GM18909 (cell line): Measurements from ENCODE around the gene NDUFC2.
"Not testable (repeated sequence)": the region's sequence is repeated elsewhere in the genome, so short reads cannot be mapped to it uniquely, and the experiment has no call there.

Source experiments
- ATAC-seq: cut with Tn5 transposase; IDR thresholded peaks from one replicate; pipeline ENCODE4 v1.9.1; 2021; ENCODE audit warnings: mild to moderate bottlenecking; ENCODE audit not compliant: unreplicated experiment, poor library complexity

Gene NDUFC2

DNA sequence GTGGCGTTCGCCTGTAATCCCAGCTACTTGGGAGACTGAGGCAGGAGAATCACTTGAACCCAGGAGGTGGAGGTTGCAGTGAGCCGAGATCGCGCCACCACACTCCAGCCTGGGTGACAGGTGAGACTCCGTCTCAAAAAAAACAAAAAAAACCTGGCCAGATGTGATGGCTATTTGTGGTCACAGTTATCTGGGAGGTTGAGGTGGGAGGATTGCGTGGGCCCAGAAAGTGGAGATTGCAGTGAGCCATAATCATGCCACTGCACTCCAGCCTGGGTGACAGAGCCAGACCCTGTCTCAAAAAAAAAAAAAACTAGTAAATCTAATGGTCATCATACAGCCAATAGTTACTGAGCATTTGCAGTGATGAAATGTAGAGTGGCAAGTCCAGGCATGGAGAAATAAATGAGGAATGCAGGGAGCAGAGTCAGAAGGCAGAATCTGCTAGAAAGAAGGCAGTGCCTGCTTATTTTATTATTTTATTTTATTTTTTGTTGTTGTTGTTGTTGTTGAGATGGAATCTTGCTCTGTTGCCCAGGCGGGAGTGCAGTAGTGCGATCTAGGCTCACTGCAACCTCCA lies 19.8 kb downstream of the NDUFC2 start:
- not testable (repeated sequence) for ATAC-seq

DNA sequence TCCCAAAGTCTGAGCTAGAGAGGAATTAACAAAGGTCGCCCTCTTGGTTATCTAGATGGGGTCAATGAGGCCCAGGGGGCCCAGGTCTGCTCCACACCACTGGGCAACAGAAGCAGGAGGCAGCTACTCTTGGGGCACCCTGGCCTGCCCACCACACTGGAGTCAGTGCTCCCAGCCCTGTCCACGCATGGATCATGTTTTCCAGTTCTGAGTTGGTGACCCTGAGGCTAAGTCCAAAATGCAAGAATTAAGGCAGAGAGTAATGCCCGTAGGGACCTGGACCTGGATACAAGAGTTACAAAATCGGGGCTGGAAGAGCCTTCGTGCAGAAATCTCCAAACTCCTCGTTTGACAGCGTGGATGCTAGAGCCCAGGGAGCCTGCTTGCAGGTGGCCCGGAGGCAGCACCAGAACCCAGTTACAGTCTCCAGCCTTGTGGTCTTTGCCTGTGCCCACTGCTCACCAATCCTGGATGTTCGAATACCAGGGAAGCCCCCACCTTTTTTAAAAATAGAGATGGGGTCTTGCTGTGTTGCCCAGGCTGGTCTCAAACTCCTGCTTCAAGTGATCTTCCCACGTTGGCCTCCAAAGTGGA lies 22.1 kb downstream of the NDUFC2 start:
- no peak for ATAC-seq

DNA sequence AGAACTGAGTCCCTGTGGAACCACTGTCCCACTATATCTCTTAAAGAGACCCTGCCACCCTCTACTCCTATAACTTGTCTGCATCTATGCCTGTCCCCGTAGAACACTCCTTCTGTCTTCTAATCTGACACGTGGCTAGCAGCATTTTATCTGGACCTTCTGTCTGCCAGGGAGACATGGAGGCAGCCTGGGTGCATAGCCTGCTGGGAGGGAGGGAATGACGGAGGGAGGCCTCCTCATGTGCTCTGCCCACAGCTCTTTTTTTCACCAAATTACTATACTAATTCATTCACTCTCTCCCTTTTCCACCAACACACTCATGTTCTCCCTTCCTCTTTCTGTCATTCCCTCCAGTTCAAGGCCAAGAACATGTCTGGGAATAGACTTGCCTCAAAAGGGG lies 23.6 kb downstream of the NDUFC2 start:
- no peak for ATAC-seq

DNA sequence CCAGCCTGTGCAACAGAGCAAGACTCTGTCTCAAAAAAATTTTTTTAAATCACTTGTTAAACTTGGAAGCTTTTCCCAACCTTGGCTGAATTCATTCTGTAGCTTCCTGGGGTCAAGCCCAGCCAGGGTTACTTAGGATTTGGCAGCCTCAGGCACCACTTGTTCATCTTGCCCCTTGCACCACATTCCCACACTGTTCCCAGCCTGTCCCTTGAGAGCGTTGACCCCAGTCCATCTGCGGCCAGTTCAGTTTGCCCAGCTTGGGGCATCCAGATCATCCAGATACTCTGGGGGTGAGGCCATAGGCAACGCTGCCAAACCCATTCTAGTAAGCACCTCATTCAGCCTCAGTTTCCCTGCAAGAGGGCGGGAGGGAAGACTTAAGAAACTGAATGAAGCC lies 24.7 kb downstream of the NDUFC2 start:
- no peak for ATAC-seq

DNA sequence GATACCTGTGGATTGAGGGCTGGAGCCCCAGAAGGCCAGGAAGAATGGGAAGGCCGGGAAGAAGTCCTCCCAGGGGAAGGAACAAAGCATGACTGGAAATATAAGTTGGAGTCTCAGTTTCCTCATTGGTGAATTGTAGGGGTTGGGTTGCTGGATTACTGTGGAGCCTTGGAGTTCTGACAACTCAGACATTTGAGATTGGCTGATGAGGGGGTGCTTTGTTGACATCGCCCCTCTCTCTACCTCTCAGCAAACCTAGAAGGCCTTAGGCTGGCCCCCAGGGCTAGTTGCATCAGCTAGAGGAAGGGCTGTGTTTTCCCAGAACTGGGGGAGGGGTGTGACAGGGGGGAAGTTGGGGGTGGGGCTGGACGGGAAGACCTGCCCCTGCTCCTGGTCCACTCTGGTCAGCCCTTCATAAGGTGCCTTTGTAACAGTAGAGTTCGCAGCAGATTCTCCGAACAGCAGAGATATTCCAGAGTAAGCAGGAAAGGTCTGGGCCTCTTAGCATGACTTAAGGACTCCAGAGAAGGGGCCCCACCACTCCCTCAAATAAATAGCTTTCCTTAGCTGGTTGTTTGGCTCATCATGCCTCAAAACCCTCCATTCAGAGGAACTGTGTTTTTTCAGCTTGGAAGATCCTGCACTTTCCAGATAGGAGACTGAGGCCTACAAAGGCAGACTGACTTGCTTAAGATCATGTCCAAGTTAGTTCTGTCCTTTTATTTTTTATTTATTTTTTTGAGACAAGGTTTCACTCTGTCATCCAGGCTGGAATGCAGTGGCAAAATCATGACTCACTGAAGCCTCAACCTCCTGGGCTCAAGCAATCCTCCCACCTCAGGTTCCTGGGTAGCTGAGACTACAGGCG lies 28.5 kb downstream of the NDUFC2 start:
- no peak for ATAC-seq

DNA sequence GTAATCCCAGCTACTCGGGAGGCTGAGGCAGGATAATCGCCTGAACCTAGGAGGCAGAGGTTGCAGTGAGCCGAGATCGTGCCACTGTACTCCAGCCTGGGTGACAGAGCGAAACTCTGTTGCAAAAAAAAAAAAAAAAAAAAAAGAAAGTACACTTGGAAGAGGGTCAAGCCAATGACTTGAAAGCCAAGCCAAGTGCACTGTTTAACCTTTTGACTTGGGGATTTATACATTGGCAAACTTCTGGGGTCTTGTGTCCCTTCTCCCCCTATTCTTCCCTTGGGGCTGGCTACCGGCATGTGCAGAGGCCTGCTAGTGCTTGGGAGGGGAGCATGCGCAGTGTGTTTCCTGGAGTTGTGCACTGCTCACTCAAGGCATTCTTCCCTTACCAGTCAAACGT lies 30.3 kb downstream of the NDUFC2 start:
- no peak for ATAC-seq

DNA sequence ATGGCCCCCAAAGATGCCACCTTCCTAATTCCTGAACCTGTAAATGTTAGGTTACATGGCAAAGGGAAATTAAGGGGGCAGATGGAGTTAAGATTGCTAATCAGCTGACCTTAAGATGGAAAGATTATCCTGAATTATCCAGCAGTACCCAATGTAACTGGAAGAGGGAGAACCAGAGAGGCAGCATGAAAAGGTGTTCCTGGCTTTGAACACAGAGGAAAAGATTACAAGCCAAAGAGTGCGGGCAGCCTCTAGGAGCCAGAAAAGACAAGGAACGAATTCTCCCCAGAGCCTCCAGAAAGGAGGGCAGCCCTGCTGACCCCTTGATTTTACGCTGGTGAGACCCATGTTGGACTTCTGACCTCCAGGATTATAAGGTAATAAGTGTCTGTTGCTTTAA lies 31.1 kb downstream of the NDUFC2 start:
- ATAC-seq = no peak

DNA sequence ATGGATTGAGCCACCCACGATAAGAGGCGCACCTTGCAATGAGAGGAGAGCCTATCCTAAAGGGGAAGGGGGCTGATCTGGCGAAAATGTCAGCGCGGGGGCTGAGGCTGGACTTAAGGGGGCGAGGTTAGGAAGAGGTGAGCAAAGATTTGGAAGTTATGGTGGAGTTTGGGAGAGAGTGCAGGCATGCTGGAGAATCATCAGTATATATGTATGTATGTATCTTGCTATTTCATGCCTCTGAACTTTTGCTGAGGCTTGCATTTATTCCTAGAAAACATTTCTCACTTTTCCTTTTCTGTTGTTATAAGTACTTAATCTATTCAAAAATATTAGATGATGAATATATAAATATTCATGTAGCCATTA lies 33.2 kb downstream of the NDUFC2 start:
- no peak for ATAC-seq

DNA sequence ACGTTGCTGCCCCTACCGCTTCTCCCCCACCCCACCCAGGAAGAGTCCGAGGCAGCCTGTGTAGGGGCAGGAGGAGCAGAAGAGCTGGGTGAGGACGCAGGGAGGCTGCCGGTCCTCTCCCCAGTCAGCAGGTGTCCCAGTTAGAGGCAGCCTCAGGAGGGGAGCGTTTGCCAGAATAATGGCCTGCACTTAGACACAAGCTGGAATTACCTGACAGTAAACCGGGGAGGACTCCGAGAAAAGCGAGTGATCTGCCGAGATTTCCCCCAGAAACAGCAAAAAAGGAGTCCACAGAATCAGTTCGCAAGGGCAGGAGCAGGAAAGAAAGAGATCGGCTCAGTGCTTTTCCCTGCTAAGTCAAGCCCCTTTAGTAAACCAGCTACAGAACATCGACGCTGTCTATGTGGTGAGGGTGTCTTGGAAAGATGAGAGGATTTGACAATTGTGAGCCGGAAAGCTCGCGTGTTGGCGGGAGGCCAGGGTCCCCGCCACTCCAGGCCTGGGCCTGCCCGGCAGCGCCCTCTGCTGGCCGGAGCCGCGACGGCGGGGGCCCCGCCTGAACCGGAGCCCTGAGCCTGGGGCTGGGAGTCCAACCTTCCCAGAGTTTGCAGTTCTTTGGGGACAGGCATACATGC lies 33.7 kb downstream of the NDUFC2 start:
- peak; percentile 60 for ATAC-seq

DNA sequence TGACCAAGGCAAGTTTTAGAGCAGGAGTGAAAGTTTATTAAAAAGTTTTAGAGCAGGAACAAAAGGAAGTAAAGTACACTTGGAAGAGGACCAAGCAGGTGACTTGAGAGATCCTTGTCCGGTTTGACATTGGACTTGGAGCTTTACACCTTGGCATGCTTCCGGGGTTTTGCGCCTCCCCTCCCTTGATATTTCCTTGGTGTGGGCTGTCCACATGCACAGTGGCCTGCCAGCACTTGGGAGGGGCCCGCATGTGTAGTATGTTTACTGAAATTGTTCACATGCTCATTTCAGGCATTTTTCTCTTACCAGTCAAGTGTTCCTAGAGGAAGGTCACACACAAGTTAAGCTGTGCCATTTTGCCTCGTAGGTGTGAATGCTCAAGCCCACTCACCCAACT lies 35.0 kb downstream of the NDUFC2 start:
- no peak for ATAC-seq

DNA sequence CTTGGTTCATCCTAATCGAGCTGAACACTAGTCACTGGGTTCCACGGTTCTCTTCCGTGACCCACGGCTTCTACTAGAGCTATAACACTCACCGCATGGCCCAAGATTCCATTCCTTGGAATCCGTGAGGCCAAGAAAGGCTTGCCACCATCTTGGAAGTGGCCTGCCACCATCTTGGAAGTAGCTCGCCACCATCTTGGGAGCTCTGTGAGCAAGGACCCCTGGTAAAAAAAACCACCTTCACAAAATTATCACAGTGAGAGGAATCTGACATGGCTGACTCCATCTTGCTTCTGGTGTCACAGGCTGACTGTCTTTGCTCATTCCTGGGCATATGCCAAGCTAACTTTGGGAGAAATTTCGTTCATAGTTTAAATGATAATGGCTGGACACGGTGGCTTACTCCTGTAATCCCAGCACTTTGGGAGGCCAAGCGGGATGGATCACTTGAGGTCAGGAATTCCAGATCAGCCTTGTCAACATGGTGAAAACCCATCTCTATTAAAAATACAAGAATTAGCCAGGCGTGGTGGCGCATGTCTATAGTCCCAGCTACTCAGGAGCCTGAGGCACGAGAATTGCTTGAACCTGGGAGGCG lies 37.7 kb downstream of the NDUFC2 start:
- ATAC-seq = no peak

DNA sequence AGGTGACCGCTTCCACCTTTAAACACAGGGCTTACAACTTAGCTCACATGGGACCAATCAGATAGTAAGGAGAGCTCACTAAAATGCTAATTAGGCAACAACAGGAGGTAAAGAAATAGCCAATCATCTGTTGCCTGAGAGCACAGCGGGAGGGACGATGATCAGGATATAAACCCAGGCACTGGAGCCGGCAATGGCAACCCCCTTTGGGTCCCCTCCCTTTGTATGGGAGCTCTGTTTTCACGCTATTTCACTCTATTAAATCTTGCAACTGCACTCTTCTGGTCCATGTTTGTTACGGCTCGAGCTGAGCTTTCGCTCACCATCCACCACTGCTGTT lies 38.3 kb downstream of the NDUFC2 start:
- ATAC-seq = not testable (repeated sequence)

DNA sequence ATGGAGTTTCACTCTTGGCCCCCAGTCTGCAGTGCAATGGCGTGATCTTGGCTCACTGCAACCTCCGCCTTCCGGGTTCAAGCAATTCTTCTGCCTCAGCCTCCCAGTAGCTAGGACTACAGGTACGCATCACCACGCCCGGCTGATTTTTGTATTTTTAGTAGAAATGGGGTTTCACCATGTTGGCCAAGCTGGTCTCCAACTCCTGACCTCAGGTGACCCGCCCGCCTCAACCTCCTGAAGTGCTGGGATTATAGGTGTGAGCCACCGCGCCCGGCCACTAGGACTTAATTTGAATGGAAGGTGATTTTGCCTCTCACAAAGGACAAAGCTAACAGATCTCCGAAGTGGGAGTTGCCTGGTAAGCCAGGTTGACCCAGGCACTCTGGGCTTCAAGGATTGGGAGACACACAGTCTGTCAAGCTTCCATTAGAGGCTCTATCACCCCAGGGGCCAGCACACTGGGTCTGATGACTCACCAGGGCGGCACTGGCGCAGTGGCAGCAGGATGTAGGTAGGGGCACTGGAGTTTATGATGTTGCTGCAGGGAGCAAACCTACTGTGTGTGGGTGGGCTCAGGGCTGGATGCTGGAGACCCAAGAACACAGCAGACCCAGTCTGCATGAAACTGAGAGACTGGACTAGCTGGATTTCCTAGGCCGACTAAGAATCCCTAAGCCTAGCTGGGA lies 38.8 kb downstream of the NDUFC2 start:
- ATAC-seq = no peak

DNA sequence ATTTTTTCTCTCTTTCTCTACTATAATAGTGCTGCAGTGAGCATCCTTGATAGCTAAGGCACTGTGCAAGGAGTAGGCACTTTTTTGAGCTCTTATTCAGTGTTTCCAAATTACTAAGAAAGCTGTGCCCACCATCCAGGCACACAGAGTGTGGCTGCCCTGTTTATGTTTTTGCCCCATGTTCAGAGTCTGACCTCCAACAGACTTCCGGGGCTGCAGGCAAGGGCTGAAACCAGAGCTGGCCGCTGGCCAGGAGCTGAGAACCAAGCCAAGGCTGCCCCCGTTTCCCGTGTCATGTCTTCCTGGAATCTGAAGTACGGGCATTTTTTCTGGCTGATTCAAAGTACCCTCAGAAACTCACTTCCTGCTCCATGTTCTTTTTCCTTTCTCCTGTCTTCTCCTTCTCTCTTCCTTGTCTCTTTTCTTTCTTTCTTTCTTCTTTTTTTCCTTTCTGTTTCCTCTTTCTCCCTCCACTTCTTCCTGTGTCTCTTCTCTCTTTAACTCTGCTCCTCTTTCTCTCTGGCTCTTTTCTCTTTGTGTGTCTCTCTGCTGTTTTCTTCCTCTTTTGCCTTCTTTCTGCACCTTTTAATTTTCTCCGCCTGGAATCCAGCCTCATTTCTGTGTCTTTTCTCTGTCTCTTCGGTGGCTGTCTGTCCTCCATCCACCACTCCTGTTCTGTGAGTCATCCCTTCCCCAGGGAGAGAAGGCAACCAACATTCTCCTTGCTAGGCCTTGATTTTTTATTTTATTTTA lies 39.6 kb downstream of the NDUFC2 start:
- ATAC-seq = peak; percentile 84

DNA sequence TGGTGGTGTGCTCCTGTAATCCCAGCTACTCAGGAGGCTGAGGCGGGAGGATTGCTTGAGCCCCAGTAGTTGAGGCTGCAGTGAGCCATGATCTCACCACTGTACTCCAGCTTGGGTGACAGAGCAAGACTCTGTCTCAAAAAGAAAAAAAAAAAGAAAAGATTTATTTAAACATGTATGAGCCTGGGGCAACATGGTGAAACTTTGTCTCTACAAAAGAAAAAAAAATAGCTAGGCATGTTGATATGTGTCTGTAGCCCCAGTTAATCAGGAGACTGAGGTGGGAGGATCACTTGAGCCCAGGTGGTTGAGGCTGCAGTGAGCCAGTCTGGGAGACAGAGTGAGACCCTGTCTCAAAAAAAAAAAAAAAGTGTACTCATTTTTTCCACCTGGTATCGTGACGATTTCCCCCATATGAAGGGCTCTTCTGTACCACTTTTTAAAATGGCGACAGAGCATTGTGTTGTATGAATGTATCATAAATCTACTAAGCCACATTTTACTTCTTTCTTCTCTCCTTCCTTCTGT lies 40.2 kb downstream of the NDUFC2 start:
- ATAC-seq = no peak

DNA sequence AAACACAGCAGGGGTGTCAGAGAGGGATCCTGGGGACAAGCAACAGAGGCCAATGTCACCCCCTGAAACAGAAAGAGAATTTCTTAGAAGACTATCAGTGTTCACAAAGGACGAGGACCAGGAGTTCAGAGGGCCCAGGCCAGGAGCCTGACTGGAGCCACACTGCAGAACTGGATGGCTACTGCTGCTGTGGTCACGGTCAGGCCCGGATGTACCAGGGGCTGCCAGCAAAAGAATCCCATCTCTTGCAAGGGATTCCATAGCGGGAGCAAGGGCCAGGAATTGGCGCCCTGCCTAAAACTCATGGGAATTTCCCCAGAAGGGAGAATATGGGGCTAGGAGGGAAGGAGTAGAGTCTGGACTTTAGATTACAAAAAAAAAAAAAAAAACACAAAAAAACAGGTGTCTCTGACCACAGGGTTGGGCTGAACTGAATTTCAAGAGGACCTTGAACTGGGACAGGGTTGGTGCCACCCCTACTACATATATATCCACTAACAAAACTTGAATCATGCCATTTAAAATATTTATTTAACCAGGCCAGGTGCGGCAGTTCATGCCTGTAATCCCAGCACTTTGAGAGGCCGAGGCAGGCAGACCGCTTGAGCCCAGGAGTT lies 40.9 kb downstream of the NDUFC2 start:
- no peak for ATAC-seq

DNA sequence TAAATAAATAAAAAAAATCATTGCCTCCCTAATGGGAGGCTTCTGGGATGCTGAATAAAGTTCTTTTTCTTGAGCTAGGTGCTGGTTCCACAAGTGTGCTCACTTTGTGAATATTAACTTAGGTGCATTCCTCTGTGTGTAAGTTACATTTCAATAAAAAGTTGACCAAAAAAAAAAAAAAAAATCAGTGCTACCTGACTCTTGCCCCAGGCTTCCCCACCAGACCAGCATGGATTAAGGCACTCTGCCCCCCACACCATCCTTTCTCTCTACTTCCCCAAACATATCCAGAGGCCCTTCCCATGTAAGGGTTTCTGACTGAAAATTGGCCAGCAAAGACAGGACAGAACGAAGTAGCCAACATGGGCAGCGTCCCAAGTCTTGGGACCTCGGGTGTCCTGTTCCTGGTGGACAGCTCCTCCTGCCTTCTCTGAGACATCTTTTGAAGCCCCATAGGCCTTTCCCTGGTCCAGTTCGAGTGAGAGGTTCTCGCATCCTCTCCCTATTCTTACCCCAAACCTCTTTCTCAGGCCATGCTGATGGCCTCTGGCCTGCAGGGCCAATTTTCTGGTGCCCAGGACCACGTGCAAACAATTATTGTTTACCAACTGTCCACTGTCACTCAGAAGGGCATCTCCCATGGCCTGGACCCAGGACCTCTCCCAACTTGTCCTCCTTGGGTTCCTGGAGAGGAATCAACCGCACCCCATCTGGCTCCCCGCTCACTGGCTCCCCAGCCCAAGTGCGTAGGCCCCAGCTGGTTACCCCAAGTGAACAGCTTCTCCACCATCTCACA lies 41.6 kb downstream of the NDUFC2 start:
- no peak for ATAC-seq

DNA sequence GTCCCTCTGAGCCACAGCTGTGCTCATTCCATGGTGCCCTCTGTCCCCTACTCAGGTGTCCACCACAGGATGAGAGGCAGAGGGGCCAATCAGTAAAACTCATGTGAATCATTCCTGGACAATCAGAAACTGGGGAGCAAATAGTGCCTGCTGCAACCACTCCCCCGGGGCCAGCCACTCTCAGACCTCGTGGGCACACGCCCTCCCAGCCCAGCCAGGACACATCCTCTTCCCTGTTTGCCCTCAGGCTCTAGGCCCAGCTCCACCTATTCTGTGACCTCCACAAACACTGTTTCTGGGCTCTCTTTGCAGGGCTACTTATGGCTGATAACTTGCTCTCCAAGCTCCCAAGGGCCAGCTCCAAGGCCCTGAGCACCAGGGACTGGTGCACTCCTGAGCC lies 42.6 kb downstream of the NDUFC2 start:
- ATAC-seq = no peak
